ENCODE measurements around the gene KDM4D.
"Not testable (repeated sequence)": the region's sequence is repeated elsewhere in the genome, so short reads cannot be mapped to it uniquely, and the experiment has no call there.

KDM4D gene

GRCh38 chr11:94973099-94973968 is at the start of gene KDM4D, which contains the start of gene CWC15:
Gene KDM4D (plus strand): TSS chr11:94973709. CDS start chr11:94997373, 23,664 bp downstream.
Gene CWC15 (minus strand): TSS chr11:94973556. CDS start chr11:94972185, 1,371 bp downstream.
- peak within 1 kb of the TSS; percentile 90 to 94 for H3K9ac ChIP-seq (ENCODE audit: low read length in 2 of 2)
- peak within 1 kb of the TSS; percentile 59 for H3K27ac ChIP-seq (ENCODE audit: low read length)
- H3K4me3 ChIP-seq (ENCODE audit: low read length in 2 of 2): peak within 1 kb of the TSS; percentile 89 to 97
- H3K9me3 ChIP-seq (ENCODE audit: control insufficient read depth in 2 of 2, low read length in 2 of 2): no peaks in the 10 kb centered on the region
- H3K27me3 ChIP-seq (ENCODE audit: control insufficient read depth in 1 of 2, insufficient read depth in 2 of 2, low read length in 2 of 2): no peaks in the 10 kb centered on the region
- peaks cover 24% of the 10 kb centered on the region in 2 donors for H3K36me3 ChIP-seq (ENCODE audit: control insufficient read depth in 2 of 2, insufficient read depth in 2 of 2, low read length in 2 of 2)
- H3K4me1 ChIP-seq (ENCODE audit: control insufficient read depth, insufficient read depth, low read length): no peaks in the 10 kb centered on the region

- H3K27me3 ChIP-seq (ENCODE audit: control insufficient read depth in 1 of 2, insufficient read depth in 2 of 2, low read length in 2 of 2): no peaks in the 10 kb centered on the region
- no peaks in the 10 kb centered on the region for H3K9me3 ChIP-seq (ENCODE audit: control insufficient read depth in 2 of 2, low read length in 2 of 2)
- H3K4me1 ChIP-seq (ENCODE audit: control insufficient read depth, insufficient read depth, low read length): peaks cover 21% of the 10 kb centered on the region
- no peak overlapping the region for H3K4me3 ChIP-seq (ENCODE audit: low read length in 2 of 2)
- H3K9ac ChIP-seq (ENCODE audit: low read length in 2 of 2): no peak overlapping the region
- H3K36me3 ChIP-seq (ENCODE audit: control insufficient read depth in 2 of 2, insufficient read depth in 2 of 2, low read length in 2 of 2): no peaks in the 10 kb centered on the region
- no peak overlapping the region for H3K27ac ChIP-seq (ENCODE audit: low read length)
These were observed 49.3 kb upstream of the KDM4D start for GRCh38 chr11:94924171-94924572.

GRCh38 chr11:94924612-94925011 is 48.9 kb upstream of the KDM4D start:
- no peaks in the 10 kb centered on the region for H3K27me3 ChIP-seq (ENCODE audit: control insufficient read depth in 1 of 2, insufficient read depth in 2 of 2, low read length in 2 of 2)
- no peak overlapping the region for H3K4me3 ChIP-seq (ENCODE audit: low read length in 2 of 2)
- no peak overlapping the region for H3K27ac ChIP-seq (ENCODE audit: low read length)
- no peaks in the 10 kb centered on the region for H3K9me3 ChIP-seq (ENCODE audit: control insufficient read depth in 2 of 2, low read length in 2 of 2)
- peaks cover 21% of the 10 kb centered on the region for H3K4me1 ChIP-seq (ENCODE audit: control insufficient read depth, insufficient read depth, low read length)
- no peaks in the 10 kb centered on the region for H3K36me3 ChIP-seq (ENCODE audit: control insufficient read depth in 2 of 2, insufficient read depth in 2 of 2, low read length in 2 of 2)
- H3K9ac ChIP-seq (ENCODE audit: low read length in 2 of 2): no peak overlapping the region

GRCh38 chr11:94925422-94926270 is 47.9 kb upstream of the KDM4D start:
- H3K4me3 ChIP-seq (ENCODE audit: low read length in 2 of 2): no peak overlapping the region
- no peaks in the 10 kb centered on the region for H3K27me3 ChIP-seq (ENCODE audit: control insufficient read depth in 1 of 2, insufficient read depth in 2 of 2, low read length in 2 of 2)
- H3K9ac ChIP-seq (ENCODE audit: low read length in 2 of 2): no peak overlapping the region
- H3K36me3 ChIP-seq (ENCODE audit: control insufficient read depth in 2 of 2, insufficient read depth in 2 of 2, low read length in 2 of 2): no peaks in the 10 kb centered on the region
- H3K4me1 ChIP-seq (ENCODE audit: control insufficient read depth, insufficient read depth, low read length): peaks cover 21% of the 10 kb centered on the region
- no peaks in the 10 kb centered on the region for H3K9me3 ChIP-seq (ENCODE audit: control insufficient read depth in 2 of 2, low read length in 2 of 2)
- H3K27ac ChIP-seq (ENCODE audit: low read length): peak overlapping the region; percentile 18

GRCh38 chr11:94926271-94926625 is 47.3 kb upstream of the KDM4D start:
- no peaks in the 10 kb centered on the region for H3K9me3 ChIP-seq (ENCODE audit: control insufficient read depth in 2 of 2, low read length in 2 of 2)
- no peak overlapping the region for H3K4me3 ChIP-seq (ENCODE audit: low read length in 2 of 2)
- peak overlapping the region; percentile 18 for H3K27ac ChIP-seq (ENCODE audit: low read length)
- peaks cover 21% of the 10 kb centered on the region for H3K4me1 ChIP-seq (ENCODE audit: control insufficient read depth, insufficient read depth, low read length)
- no peaks in the 10 kb centered on the region for H3K27me3 ChIP-seq (ENCODE audit: control insufficient read depth in 1 of 2, insufficient read depth in 2 of 2, low read length in 2 of 2)
- H3K36me3 ChIP-seq (ENCODE audit: control insufficient read depth in 2 of 2, insufficient read depth in 2 of 2, low read length in 2 of 2): no peaks in the 10 kb centered on the region
- H3K9ac ChIP-seq (ENCODE audit: low read length in 2 of 2): no peak overlapping the region

- Histone ChIP-seq H3K27ac (ENCODE audit: low read length) (peak overlapping the region; percentile 66), H3K27me3 (ENCODE audit: control insufficient read depth in 1 of 2, insufficient read depth in 2 of 2, low read length in 2 of 2) (no peaks in the 10 kb centered on the region), H3K4me3 (ENCODE audit: low read length in 2 of 2) (peak overlapping the region in 1 of 2 donors; percentile 35), H3K36me3 (ENCODE audit: control insufficient read depth in 2 of 2, insufficient read depth in 2 of 2, low read length in 2 of 2) (no peaks in the 10 kb centered on the region), H3K4me1 (ENCODE audit: control insufficient read depth, insufficient read depth, low read length) (peaks cover 21% of the 10 kb centered on the region), H3K9ac (ENCODE audit: low read length in 2 of 2) (peak overlapping the region in 1 of 2 donors; percentile 51), H3K9me3 (ENCODE audit: control insufficient read depth in 2 of 2, low read length in 2 of 2) (no peaks in the 10 kb centered on the region)
These were observed 46.7 kb upstream of the KDM4D start for GRCh38 chr11:94926698-94927237.

- peaks cover 21% of the 10 kb centered on the region for H3K4me1 ChIP-seq (ENCODE audit: control insufficient read depth, insufficient read depth, low read length)
- no peaks in the 10 kb centered on the region for H3K27me3 ChIP-seq (ENCODE audit: control insufficient read depth in 1 of 2, insufficient read depth in 2 of 2, low read length in 2 of 2)
- H3K9ac ChIP-seq (ENCODE audit: low read length in 2 of 2): no peak overlapping the region
- no peaks in the 10 kb centered on the region for H3K36me3 ChIP-seq (ENCODE audit: control insufficient read depth in 2 of 2, insufficient read depth in 2 of 2, low read length in 2 of 2)
- no peaks in the 10 kb centered on the region for H3K9me3 ChIP-seq (ENCODE audit: control insufficient read depth in 2 of 2, low read length in 2 of 2)
- peak overlapping the region; percentile 66 for H3K27ac ChIP-seq (ENCODE audit: low read length)
- H3K4me3 ChIP-seq (ENCODE audit: low read length in 2 of 2): no peak overlapping the region
These were observed 45.2 kb upstream of the KDM4D start for GRCh38 chr11:94928117-94928990.

- not testable (repeated sequence) for H3K36me3 ChIP-seq (ENCODE audit: control insufficient read depth in 2 of 2, insufficient read depth in 2 of 2, low read length in 2 of 2); H3K9me3 ChIP-seq (ENCODE audit: control insufficient read depth in 2 of 2, low read length in 2 of 2); H3K9ac ChIP-seq (ENCODE audit: low read length in 2 of 2); H3K27me3 ChIP-seq (ENCODE audit: control insufficient read depth in 1 of 2, insufficient read depth in 2 of 2, low read length in 2 of 2); H3K4me3 ChIP-seq (ENCODE audit: low read length in 2 of 2); H3K27ac ChIP-seq (ENCODE audit: low read length)
- H3K4me1 ChIP-seq (ENCODE audit: control insufficient read depth, insufficient read depth, low read length): peaks cover 13% of the 10 kb centered on the region
These were observed 41.4 kb upstream of the KDM4D start for GRCh38 chr11:94932072-94932471.

- H3K27me3 ChIP-seq (ENCODE audit: control insufficient read depth in 1 of 2, insufficient read depth in 2 of 2, low read length in 2 of 2): no peaks in the 10 kb centered on the region
- no peak overlapping the region for H3K4me3 ChIP-seq (ENCODE audit: low read length in 2 of 2)
- no peak overlapping the region for H3K27ac ChIP-seq (ENCODE audit: low read length)
- H3K9me3 ChIP-seq (ENCODE audit: control insufficient read depth in 2 of 2, low read length in 2 of 2): no peaks in the 10 kb centered on the region
- no peak overlapping the region for H3K9ac ChIP-seq (ENCODE audit: low read length in 2 of 2)
- H3K4me1 ChIP-seq (ENCODE audit: control insufficient read depth, insufficient read depth, low read length): peaks cover 9% of the 10 kb centered on the region
- H3K36me3 ChIP-seq (ENCODE audit: control insufficient read depth in 2 of 2, insufficient read depth in 2 of 2, low read length in 2 of 2): no peaks in the 10 kb centered on the region
These were observed 41.0 kb upstream of the KDM4D start for GRCh38 chr11:94932503-94932902.

Measured in stomach smooth muscle (tissue), 2 donors.